ENCODE data around the gene MCRIP2.
"Not testable (repeated sequence)": the region's sequence is repeated elsewhere in the genome, so short reads cannot be mapped to it uniquely, and the experiment has no call there.

MCRIP2 gene, protein sequence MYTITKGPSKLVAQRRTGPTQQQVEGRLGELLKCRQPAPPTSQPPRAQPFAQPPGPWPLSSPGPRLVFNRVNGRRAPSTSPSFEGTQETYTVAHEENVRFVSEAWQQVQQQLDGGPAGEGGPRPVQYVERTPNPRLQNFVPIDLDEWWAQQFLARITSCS

DNA sequence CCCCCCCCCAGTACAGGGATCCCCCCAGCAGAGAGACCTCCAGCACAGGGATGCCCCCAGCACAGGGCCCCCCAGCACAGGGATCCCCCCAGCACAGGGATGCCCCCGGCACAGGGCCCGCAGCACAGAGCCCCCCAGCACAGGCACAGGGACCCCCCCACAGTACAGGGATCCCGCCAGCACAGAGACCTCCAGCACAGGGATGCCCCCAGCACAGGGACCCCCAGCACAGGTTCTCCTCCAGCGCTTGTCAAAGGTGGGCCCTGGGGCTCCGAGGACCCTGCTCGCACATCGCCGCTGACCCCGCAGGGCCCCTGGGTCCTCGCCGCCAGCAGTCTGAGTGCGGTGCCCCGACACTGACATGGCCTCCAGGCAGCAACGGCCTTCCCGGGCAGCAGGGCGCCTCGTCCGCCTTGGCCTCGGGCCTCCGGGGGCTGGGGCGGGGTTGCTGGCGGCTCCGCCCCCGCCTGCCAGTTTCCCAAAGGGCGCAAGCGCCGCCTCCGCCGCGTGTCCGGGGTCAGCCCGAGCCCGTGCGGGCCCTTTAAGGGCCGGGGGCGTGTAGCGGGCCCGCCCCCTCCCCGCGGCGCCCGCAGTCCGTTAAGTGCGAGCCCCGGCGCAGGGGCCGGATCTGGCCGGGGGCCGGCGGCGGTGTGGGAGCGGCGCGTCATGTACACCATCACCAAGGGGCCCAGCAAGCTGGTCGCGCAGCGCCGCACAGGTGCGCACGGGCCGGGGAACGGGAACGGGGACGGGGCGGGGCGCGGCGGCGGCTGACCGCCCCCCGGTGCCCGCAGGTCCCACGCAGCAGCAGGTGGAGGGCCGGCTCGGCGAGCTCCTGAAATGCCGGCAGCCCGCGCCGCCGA lies at the start of gene MCRIP2:
Gene MCRIP2, plus strand, starts transcription at position 503 of the 863 bp plus-strand sequence. Its CDS starts 164 bp downstream, at position 667.
- H3K36me3 ChIP-seq (ENCODE audit: insufficient read depth, low read depth, low read length), result no peaks in the 10 kb centered on the region
- no peak within 1 kb of the TSS for H3K27ac ChIP-seq (ENCODE audit: low read length)
- H3K4me3 ChIP-seq (ENCODE audit: low read length), result peak within 1 kb of the TSS; percentile 73
- no peaks in the 10 kb centered on the region for H3K9me3 ChIP-seq (ENCODE audit: insufficient read depth, low read depth, low read length)
- H3K4me1 ChIP-seq (ENCODE audit: insufficient read depth, low read length), result no peaks in the 10 kb centered on the region; the same call in 1 of the 2 replicates
- H3K27me3 ChIP-seq (ENCODE audit: insufficient read depth, low read length), result peaks cover 9% of the 10 kb centered on the region
- H3K9ac ChIP-seq (ENCODE audit: low read depth, low read length), result peak within 1 kb of the TSS; percentile 69; the same call in 1 of the 2 replicates

DNA sequence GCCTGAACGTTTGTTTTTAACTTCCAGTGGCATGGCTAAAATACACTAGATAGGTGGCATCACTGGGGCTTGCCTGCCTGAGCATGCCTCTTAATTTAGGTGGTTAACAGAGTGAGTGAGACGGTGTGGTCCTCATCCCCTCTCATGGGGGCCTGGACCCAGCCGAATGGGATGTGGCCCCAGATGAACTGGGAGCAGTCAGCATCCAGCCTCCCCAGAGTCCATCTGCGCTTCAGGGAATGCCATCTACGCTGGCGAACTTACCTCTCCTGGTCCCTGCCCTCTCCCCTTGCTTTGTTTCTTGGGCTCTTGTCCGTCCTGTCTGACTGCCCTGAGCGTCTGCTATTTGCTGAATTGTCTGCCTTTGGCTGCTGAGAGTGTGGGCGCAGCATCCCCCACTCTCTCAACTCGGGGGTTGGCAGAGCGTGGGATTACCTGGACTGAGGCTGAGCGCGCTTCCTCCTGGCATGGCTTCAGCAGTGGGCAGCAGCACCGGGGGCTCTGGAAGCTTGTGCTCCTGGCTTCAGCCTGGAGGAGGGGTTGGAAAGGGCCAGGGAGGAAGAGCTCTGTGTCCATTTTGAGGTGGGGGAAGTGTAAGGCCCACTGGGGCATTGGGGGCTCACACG lies 49.6 kb upstream of the MCRIP2 start:
- no peak overlapping the region for H3K4me3 ChIP-seq (ENCODE audit: low read length)
- no peak overlapping the region for H3K27ac ChIP-seq (ENCODE audit: low read length)
- H3K9me3 ChIP-seq (ENCODE audit: insufficient read depth, low read depth, low read length), result no peaks in the 10 kb centered on the region
- H3K4me1 ChIP-seq (ENCODE audit: insufficient read depth, low read length), result no peaks in the 10 kb centered on the region
- H3K9ac ChIP-seq (ENCODE audit: low read depth, low read length), result no peak overlapping the region
- H3K27me3 ChIP-seq (ENCODE audit: insufficient read depth, low read length), result peaks cover 33% of the 10 kb centered on the region
- no peaks in the 10 kb centered on the region for H3K36me3 ChIP-seq (ENCODE audit: insufficient read depth, low read depth, low read length)

DNA sequence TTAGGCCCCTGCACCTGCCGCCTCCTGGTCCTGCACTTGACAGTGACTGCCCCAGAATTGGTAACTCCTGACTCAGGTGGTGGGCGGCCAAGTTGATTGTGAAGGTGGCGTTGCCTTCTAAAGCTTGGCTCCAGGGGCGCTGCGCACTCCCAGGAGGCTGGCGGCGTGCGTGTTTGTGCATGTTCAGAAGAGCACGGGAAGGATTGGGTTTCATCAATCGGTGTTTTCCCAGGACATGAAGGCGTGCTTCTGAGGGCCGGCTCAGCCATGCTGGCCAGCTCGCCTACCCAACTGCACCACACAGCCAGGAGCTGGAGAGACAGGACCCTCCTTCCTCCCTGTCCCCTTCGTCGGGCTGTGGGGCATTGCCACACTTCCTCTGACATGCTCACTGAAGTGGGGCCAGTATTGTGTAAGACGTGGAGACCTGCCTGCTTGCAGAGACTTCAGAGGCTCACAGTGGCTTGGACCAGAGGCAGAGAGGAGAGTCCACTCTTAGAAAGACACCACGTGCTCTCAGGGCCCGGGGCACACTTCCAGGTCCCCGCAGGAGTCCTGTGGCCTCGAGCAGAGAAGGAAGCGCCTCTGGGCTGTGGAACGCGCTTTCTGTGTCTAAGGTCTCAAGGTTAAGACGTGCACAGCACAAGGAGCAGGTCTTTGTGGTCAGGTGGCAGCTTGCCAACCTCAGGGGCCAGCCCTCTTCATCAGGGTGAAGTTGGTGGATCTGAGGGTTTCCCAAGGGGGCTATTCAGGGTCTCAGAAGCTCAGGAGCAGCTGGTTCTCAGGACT lies 48.9 kb upstream of the MCRIP2 start:
- Histone ChIP-seq H3K9me3 (ENCODE audit: insufficient read depth, low read depth, low read length) (no peaks in the 10 kb centered on the region), H3K4me3 (ENCODE audit: low read length) (no peak overlapping the region), H3K27me3 (ENCODE audit: insufficient read depth, low read length) (peaks cover 25% of the 10 kb centered on the region), H3K9ac (ENCODE audit: low read depth, low read length) (no peak overlapping the region), H3K4me1 (ENCODE audit: insufficient read depth, low read length) (no peaks in the 10 kb centered on the region), H3K27ac (ENCODE audit: low read length) (no peak overlapping the region), H3K36me3 (ENCODE audit: insufficient read depth, low read depth, low read length) (no peaks in the 10 kb centered on the region)

DNA sequence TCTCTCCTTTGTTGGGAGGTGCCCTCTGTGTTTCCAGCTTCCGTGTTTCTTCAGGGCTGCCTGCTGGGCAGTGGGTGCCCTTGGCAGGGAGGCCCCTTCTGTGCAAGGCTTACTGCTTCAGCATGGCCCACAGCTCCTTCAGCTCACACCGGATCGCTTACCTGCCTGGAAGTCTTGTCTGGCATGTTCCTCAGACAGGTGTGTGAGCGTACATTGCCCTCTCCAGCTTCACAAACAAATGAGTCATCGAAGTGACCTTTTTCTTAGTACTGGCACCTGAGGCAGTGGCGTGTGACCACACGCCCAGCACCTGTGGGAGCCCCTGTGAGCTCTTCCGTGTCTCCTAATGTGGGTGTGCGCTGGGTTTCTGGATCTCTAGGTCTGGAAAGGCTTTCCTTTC lies 48.2 kb upstream of the MCRIP2 start:
- Histone ChIP-seq H3K27ac (ENCODE audit: low read length) (no peak overlapping the region), H3K9me3 (ENCODE audit: insufficient read depth, low read depth, low read length) (no peaks in the 10 kb centered on the region), H3K4me1 (ENCODE audit: insufficient read depth, low read length) (no peaks in the 10 kb centered on the region), H3K36me3 (ENCODE audit: insufficient read depth, low read depth, low read length) (no peaks in the 10 kb centered on the region), H3K27me3 (ENCODE audit: insufficient read depth, low read length) (peaks cover 21% of the 10 kb centered on the region), H3K9ac (ENCODE audit: low read depth, low read length) (no peak overlapping the region), H3K4me3 (ENCODE audit: low read length) (no peak overlapping the region)

DNA sequence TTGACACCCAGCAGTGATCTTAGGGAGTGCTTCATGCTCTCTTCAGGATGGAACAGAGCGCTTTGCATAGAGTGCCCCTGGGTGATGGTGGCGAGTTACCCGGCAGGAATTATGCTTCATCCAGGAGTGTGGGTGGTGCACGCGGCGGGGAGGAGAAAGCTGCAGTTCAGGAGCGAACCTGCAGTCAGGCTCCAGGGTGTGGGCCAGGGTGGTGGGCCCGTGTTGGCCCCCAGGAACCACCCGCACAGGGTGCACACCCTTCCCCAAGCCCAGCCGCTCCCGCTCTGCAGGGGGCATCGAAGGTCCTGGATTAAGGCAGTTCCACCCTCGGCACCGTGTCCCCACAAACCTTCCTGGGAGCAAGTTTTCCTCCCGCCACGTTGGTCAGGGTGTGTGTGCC lies 47.8 kb upstream of the MCRIP2 start:
- H3K9me3 ChIP-seq (ENCODE audit: insufficient read depth, low read depth, low read length), result no peaks in the 10 kb centered on the region

DNA sequence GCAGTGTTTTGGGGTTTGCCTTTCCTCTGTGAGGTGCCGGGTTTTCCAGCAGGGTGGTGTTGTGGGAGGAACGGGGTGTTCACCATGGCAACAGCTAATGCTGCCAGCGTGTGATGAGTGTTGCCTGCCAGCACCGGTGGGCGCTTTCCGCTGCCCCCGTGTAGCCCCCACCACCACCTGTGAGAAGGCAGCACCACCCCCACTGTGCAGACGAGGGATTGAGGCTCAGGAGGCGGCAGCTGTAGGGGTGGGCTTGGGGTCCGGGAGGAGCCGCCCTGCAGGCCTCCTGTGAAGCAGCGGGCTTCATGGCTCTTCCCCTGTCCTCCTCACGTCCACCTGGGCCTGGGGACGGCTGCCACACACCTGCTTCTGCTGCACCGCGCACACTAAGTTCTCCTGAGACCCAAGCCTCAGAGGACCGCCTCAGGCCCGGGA lies 46.5 kb upstream of the MCRIP2 start:
- H3K9me3 ChIP-seq (ENCODE audit: insufficient read depth, low read depth, low read length), result no peaks in the 10 kb centered on the region
- peaks cover 21% of the 10 kb centered on the region for H3K27me3 ChIP-seq (ENCODE audit: insufficient read depth, low read length)
- no peak overlapping the region for H3K4me3 ChIP-seq (ENCODE audit: low read length)
- no peaks in the 10 kb centered on the region for H3K4me1 ChIP-seq (ENCODE audit: insufficient read depth, low read length)
- H3K9ac ChIP-seq (ENCODE audit: low read depth, low read length), result no peak overlapping the region
- H3K36me3 ChIP-seq (ENCODE audit: insufficient read depth, low read depth, low read length), result no peaks in the 10 kb centered on the region
- no peak overlapping the region for H3K27ac ChIP-seq (ENCODE audit: low read length)

More for the DNA sequence above, 47.8 kb upstream of the MCRIP2 start:
- H3K27me3 ChIP-seq (ENCODE audit: insufficient read depth, low read length), result peaks cover 21% of the 10 kb centered on the region
- H3K9ac ChIP-seq (ENCODE audit: low read depth, low read length), result no peak overlapping the region
- no peaks in the 10 kb centered on the region for H3K36me3 ChIP-seq (ENCODE audit: insufficient read depth, low read depth, low read length)
- H3K4me3 ChIP-seq (ENCODE audit: low read length), result no peak overlapping the region
- H3K27ac ChIP-seq (ENCODE audit: low read length), result no peak overlapping the region
- H3K4me1 ChIP-seq (ENCODE audit: insufficient read depth, low read length), result no peaks in the 10 kb centered on the region

DNA sequence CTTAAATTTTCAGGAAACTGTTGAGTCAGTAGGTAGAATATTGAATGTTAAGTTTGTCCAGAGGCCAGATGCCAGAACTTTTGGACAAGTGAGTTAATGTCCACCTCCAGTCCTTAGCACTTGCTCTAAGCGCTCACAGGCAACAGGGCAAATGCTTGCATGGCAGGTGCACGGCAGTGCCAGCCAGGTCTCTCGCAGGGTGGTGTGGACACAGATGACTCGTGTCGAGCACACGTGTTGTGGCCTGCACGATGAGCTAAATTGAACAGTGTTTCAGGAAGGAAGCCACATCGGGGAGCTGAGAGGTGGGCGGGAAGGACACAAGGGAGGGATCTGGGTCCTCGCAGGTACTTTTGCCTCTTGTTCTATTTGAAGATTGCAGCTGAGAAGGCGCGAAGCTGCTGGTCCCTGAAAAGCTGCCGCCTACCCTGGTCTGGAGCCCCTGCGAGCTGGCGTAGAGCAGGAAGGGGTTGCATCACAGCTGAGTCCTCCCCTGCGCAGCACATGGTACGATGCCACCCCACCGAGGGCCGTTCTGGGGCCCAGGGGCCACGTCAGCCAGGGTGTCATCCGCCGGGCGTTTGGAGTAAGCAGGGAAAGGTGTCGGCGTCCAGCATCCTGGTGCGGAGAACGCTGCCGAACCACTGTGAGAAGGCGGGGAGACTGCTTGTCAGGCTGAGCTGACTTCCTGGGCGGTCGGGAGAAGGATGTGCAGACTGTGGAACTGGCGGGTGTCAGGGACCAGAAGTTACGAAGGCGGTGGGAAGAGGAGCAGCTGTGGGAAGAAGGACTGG lies 45.5 kb upstream of the MCRIP2 start:
- Histone ChIP-seq H3K9ac (ENCODE audit: low read depth, low read length) (no peak overlapping the region), H3K4me3 (ENCODE audit: low read length) (no peak overlapping the region), H3K27me3 (ENCODE audit: insufficient read depth, low read length) (peaks cover 12% of the 10 kb centered on the region), H3K27ac (ENCODE audit: low read length) (no peak overlapping the region), H3K4me1 (ENCODE audit: insufficient read depth, low read length) (no peaks in the 10 kb centered on the region), H3K36me3 (ENCODE audit: insufficient read depth, low read depth, low read length) (no peaks in the 10 kb centered on the region), H3K9me3 (ENCODE audit: insufficient read depth, low read depth, low read length) (no peaks in the 10 kb centered on the region)

DNA sequence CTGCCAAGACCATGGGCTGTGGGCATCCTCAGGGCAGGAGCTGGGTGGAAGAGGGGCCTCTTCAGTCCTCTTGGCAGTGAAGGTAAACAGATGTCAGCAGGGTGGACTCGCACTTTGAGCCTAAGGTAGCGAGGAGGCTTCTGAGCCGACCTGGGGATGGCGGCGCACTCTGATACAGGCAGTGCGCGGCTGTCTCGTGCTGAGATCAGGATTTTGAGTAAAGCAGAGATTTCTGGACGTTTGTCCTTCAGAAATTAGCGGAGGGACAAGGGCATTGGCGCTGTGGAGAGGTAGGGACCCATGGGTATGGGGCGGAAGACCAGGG lies 44.9 kb upstream of the MCRIP2 start:
- Histone ChIP-seq H3K27ac (ENCODE audit: low read length) (no peak overlapping the region), H3K4me3 (ENCODE audit: low read length) (no peak overlapping the region), H3K4me1 (ENCODE audit: insufficient read depth, low read length) (no peaks in the 10 kb centered on the region), H3K9ac (ENCODE audit: low read depth, low read length) (no peak overlapping the region), H3K36me3 (ENCODE audit: insufficient read depth, low read depth, low read length) (no peaks in the 10 kb centered on the region), H3K9me3 (ENCODE audit: insufficient read depth, low read depth, low read length) (no peaks in the 10 kb centered on the region), H3K27me3 (ENCODE audit: insufficient read depth, low read length) (peaks cover 7% of the 10 kb centered on the region; the same call in 1 of the 2 replicates)

DNA sequence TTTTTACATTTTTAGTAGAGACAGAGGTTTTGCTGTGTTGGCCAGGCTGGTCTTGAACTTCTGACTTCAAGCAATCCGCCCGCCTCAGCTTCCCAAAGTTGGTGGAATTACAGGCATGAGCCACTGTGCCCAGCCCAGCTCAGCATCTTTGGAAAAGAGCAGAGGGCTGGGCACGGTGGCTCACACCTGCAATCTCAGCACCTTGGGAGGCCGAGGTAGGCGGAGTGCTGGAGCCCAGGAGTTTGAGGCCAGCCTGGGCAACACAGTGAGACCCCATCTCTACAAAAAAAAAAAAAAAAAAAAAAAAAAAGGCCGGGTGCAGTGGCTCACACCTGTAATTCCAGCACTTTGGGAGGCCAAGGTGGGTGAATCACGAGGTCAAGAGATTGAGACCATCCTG lies 44.0 kb upstream of the MCRIP2 start:
- not testable (repeated sequence) for H3K9me3 ChIP-seq (ENCODE audit: insufficient read depth, low read depth, low read length); H3K27me3 ChIP-seq (ENCODE audit: insufficient read depth, low read length); H3K4me1 ChIP-seq (ENCODE audit: insufficient read depth, low read length); H3K9ac ChIP-seq (ENCODE audit: low read depth, low read length); H3K4me3 ChIP-seq (ENCODE audit: low read length); H3K36me3 ChIP-seq (ENCODE audit: insufficient read depth, low read depth, low read length); H3K27ac ChIP-seq (ENCODE audit: low read length)

DNA sequence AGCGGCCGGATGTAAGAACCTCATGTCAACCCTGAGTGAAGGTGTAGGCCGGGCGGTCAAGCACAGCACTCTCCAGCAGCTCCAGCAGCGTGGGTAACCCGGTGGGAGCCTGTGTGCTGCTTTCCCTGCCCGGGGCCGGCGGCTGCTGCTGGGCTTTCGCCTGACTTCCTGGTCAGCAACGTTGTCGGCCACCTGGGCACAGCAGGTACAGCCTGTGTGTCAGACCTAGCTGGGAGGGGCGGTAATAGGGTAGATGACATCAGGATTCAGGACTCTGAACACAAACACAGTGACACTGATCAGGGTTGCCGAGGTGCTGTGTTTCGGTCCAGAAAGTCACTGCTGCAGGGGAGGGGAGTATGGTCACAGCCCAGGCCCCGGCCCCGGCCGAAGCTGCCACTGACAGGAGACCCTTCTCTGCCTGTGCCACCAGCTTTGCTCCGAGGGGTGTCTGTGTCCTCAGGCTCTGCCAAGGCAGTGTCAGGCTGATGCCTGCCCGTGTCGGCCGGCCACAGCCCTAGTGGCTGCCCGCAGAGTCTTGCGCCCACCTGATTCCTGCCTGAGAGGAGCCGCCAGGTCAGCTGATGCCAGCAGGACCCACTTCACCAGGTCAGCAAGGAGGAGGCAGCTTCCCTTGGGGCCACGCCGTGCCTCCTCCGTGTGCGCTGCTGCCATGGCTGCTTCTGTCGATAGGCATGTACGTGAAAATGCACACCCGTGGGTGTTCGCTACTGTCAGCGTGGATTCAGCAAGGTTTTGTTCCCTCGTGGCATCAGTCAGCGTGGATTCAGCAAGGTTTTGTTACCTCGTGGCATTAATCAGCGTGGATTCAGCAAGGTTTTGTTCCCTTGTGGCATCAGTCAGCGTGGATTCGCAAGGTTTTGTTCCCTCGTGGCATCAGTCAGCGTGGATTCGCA lies 42.5 kb upstream of the MCRIP2 start:
- H3K36me3 ChIP-seq (ENCODE audit: insufficient read depth, low read depth, low read length), result no peaks in the 10 kb centered on the region
- H3K4me3 ChIP-seq (ENCODE audit: low read length), result no peak overlapping the region
- no peaks in the 10 kb centered on the region for H3K4me1 ChIP-seq (ENCODE audit: insufficient read depth, low read length)
- no peaks in the 10 kb centered on the region; the same call in 1 of the 2 replicates for H3K27me3 ChIP-seq (ENCODE audit: insufficient read depth, low read length)
- no peaks in the 10 kb centered on the region for H3K9me3 ChIP-seq (ENCODE audit: insufficient read depth, low read depth, low read length)
- H3K27ac ChIP-seq (ENCODE audit: low read length), result no peak overlapping the region
- no peak overlapping the region for H3K9ac ChIP-seq (ENCODE audit: low read depth, low read length)
